Fibroblast of pulmonary artery (primary cell): ENCODE results near the gene PARD3.

ENCODE experiments used
- DNase-seq: peaks from one replicate; pipeline ENCODE4 v3.0.0-alpha.2; 2010; ENCODE audit warnings: low read depth
- H3K4me3 ChIP-seq: replicated peaks from 2 replicates; pipeline ENCODE4 v1.5.1; 2011; ENCODE audit warnings: low read depth, mild to moderate bottlenecking, control low read depth, low read length, moderate library complexity
- TF ChIP-seq, protein P1 (sequence below): IDR thresholded peaks from 2 replicates; pipeline ENCODE4 v1.5.1; 2011; ENCODE audit warnings: mild to moderate bottlenecking, control low read depth, low read length, inconsistent platforms; ENCODE audit errors: missing control alignments

PARD3 gene

DNA sequence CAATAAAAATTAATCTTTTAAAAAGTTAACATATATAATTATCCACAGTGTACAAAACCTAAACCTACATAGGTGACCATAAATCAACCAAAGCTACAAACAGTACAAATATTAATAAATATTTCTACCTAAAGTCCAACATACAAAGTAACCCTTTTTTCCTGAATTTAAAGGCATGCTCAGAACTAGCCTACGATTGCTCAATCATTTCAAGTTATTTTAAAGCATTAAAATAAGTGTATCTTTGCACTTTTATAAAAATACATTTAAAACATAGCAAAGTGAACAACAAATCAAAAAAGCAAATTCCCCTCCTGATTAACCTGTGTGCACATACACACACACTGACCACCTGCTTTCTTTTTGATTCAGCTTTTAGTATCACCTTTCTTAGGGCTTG is 202.2 kb downstream of the PARD3 start:
- DNase-seq, result no peak
- no peak overlapping the region for H3K4me3 ChIP-seq
- TF ChIP-seq, protein P1, sequence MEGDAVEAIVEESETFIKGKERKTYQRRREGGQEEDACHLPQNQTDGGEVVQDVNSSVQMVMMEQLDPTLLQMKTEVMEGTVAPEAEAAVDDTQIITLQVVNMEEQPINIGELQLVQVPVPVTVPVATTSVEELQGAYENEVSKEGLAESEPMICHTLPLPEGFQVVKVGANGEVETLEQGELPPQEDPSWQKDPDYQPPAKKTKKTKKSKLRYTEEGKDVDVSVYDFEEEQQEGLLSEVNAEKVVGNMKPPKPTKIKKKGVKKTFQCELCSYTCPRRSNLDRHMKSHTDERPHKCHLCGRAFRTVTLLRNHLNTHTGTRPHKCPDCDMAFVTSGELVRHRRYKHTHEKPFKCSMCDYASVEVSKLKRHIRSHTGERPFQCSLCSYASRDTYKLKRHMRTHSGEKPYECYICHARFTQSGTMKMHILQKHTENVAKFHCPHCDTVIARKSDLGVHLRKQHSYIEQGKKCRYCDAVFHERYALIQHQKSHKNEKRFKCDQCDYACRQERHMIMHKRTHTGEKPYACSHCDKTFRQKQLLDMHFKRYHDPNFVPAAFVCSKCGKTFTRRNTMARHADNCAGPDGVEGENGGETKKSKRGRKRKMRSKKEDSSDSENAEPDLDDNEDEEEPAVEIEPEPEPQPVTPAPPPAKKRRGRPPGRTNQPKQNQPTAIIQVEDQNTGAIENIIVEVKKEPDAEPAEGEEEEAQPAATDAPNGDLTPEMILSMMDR, result no peak

DNA sequence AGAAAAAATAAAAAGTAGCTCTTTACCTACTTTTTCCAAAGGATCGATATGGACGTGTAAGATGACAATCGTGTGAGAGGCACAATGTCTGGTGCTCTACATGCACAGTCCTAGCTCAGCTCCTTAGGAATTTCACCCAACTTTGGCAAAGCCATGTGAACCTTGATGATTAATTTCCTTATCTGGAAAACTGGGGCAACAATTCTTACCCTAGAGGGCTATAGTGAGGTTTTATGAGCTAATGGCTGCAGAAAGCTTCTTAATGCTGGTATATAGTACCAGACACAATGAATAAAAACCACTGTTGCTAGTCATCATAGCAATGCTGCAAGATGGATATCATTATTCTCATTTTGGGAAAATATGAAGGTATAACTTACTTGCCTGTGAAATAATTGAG is 202.7 kb downstream of the PARD3 start:
- peak; percentile 42 for DNase-seq
- TF ChIP-seq, protein P1, result no peak
- no peak overlapping the region for H3K4me3 ChIP-seq

DNA sequence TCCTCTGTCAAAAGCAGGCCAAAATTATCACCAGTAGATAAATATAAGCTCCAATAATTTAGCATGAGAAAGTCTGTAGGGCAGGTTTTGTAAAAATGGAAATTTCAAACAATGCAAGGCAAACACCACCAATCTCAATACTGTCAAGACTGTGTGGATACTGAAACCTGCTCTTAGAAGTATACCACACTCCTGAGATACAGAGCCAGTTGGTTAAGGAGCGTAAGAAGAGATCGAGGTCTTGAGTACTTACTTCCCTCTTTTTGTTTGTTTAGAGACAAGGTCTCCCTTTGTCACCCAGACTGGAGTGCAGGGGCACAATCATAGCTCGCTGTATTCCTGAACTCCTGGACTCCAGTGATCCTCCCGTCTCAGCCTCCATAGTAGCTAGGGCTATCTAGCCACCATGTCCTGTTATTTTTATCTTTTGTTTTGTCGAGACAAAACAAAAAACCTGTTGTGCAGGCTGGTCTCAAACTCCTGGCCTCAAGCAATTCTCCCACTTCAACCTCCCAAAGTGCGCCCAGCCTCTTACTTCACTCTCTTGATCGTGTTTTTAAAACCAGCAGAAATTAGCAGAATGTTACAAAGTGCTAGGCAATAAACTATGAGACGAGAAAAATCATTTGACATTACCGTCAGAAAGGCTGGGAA is 205.7 kb downstream of the PARD3 start:
- no peak for DNase-seq
- H3K4me3 ChIP-seq, result no peak overlapping the region
- TF ChIP-seq, protein P1, result no peak

DNA sequence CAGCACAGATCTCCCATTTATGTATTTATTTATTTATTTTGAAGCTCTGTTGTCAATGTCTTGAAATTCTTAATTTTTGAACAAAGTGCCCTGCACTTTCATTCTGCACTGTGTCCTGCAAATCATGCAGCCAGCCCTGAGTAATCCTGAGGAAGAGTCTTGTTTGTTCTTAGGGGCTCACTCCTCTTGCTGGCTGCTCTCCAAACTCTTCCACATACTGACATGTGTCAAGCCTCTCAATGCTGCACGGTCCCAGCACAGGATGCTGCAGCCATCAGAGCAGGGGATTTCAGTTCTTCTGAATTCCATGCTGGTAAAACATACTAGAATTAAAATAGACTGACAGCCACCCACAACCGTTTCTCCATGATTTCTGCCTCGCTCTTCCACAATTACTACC is 207.2 kb downstream of the PARD3 start:
- DNase-seq, result no peak
- H3K4me3 ChIP-seq, result no peak overlapping the region
- TF ChIP-seq, protein P1, result no peak

DNA sequence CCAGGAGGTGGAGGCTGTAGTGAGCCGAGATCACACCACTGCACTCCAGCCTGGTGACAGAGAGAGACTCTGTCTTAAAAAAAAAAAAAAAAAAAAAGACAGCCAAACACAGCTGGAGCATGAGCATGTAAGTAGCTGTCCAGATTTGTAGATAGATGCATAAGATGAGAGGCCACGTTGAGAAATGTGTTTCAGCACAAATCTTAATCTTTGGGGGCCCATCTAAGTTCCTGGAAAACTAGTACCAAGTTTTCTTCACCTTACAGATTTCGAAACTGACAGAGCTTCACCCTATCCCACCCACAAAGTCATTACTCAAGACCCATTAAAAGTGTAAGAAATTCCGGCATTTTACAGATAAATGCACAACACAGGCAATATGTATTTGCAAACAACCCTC is 208.2 kb downstream of the PARD3 start:
- TF ChIP-seq, protein P1, result no peak
- no peak for DNase-seq
- no peak overlapping the region for H3K4me3 ChIP-seq

DNA sequence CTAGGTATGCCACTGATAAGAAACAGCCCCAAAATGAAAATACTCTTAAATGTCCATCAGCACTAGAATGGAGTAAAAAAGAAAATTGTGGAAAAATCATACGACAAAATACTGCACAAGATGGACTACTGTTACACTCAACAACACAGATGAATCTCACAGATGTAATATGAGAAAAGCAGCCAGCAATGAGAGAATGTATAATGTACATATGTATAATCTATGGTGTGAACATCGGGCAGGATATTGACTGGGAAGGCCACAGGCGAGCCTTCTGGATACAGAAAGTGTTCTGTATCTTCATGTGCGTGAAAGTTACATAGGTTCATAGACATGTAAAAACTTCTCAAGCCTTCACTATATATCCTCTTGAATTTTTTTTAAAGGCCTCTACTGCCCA is 212.6 kb downstream of the PARD3 start:
- H3K4me3 ChIP-seq, result no peak overlapping the region
- no peak for DNase-seq
- TF ChIP-seq, protein P1, result no peak

DNA sequence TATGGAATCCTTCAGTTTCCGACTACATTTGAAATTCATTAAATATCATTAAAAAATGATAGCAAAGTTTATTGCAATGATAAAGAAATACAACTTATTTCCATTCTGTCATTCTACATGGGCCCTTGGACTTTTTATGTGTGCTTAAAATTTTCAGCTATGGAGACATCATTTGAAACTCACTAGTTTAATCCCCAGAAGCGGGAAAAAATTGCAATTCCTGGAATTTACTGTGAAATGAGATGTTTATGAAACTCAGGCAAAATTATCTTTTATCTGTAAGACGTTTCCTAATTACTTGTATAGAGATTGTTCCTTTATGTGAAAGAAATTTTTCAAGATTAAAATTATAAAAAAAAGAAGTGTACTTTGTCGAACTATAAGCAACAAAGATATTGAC is 213.4 kb downstream of the PARD3 start:
- TF ChIP-seq, protein P1, result no peak
- H3K4me3 ChIP-seq, result no peak overlapping the region
- no peak for DNase-seq
